ENCODE measurements around the gene DDX39A.

The DDX39A gene

DNA sequence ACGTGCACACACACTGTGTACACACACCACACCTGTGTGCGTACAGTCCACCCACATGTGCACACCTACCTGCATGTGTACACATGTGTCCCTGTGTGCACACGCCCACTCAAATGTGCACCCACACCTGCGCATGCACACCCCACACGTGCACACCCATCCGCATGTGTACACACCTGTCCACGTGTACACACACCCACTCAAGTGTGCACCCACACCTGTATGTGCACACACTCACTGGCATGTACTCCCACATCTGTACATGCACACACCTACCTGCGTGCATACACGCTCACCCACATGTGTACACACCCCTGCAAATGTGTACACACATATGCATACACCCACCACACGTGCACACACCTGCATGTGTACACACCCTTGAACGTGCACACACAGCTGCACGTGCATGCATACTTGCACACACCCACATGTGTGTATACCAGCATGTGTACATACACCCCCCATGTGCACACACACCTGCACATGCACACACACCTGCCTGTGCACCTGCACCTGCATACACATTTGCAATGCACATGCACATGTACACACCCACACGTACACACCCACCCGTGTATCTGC is 24.6 kb upstream of the DDX39A start:
- DNase-seq, result no peak
- Mint-ChIP-seq H3K4me1 (peaks cover 24% of the 10 kb centered on the region), H3K9me3 (no peaks in the 10 kb centered on the region), H3K36me3 (ENCODE audit: low read depth) (peaks cover 50% of the 10 kb centered on the region), H3K4me3 (no peak overlapping the region), H3K27me3 (ENCODE audit: low read depth, poor library complexity) (no peaks in the 10 kb centered on the region), H3K27ac (no peak overlapping the region)
- TF ChIP-seq, protein P1, sequence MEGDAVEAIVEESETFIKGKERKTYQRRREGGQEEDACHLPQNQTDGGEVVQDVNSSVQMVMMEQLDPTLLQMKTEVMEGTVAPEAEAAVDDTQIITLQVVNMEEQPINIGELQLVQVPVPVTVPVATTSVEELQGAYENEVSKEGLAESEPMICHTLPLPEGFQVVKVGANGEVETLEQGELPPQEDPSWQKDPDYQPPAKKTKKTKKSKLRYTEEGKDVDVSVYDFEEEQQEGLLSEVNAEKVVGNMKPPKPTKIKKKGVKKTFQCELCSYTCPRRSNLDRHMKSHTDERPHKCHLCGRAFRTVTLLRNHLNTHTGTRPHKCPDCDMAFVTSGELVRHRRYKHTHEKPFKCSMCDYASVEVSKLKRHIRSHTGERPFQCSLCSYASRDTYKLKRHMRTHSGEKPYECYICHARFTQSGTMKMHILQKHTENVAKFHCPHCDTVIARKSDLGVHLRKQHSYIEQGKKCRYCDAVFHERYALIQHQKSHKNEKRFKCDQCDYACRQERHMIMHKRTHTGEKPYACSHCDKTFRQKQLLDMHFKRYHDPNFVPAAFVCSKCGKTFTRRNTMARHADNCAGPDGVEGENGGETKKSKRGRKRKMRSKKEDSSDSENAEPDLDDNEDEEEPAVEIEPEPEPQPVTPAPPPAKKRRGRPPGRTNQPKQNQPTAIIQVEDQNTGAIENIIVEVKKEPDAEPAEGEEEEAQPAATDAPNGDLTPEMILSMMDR (IDR thresholded peaks at IDR 0.05), result no peak

DNA sequence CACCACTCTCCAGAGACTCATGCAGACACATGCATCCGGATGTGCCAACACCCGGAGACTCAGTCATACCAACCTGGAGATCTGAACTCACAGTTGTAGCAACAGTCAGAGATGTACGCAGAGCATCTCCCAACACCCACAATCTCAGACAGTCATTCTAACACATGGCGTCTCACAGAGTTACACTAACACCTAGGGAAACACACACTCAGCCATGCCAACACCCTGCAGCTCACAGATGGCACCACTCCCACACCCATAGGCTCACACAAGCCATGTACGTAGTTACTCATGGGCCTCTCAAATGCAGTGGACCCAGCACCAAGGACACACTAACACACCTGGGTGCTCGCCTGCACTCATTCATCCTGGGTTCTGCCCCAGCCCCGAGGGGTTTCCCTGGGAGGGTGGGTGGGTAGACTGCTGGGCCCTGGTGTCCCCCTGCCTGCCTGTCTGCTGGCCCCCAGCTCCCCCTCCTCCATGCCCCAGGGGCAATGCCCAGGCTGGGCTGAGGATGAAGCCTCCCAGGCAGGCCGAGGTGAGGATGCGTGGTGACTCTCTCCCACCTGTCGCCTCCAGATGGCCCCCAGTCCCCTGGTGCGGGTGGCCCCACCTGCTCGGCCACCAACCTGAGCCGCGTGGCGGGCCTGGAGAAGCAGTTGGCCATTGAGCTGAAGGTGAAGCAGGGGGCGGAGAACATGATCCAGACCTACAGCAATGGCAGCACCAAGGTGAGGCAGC is 23.9 kb upstream of the DDX39A start:
- no peak for DNase-seq
- H3K4me1 Mint-ChIP-seq, result peaks cover 30% of the 10 kb centered on the region
- no peak overlapping the region for H3K4me3 Mint-ChIP-seq
- no peak overlapping the region for H3K27ac Mint-ChIP-seq
- H3K36me3 Mint-ChIP-seq (ENCODE audit: low read depth), result peaks cover 44% of the 10 kb centered on the region
- no peaks in the 10 kb centered on the region for H3K9me3 Mint-ChIP-seq
- TF ChIP-seq, protein P1 (IDR thresholded peaks at IDR 0.05), result no peak
- H3K27me3 Mint-ChIP-seq (ENCODE audit: low read depth, poor library complexity), result no peaks in the 10 kb centered on the region

DNA sequence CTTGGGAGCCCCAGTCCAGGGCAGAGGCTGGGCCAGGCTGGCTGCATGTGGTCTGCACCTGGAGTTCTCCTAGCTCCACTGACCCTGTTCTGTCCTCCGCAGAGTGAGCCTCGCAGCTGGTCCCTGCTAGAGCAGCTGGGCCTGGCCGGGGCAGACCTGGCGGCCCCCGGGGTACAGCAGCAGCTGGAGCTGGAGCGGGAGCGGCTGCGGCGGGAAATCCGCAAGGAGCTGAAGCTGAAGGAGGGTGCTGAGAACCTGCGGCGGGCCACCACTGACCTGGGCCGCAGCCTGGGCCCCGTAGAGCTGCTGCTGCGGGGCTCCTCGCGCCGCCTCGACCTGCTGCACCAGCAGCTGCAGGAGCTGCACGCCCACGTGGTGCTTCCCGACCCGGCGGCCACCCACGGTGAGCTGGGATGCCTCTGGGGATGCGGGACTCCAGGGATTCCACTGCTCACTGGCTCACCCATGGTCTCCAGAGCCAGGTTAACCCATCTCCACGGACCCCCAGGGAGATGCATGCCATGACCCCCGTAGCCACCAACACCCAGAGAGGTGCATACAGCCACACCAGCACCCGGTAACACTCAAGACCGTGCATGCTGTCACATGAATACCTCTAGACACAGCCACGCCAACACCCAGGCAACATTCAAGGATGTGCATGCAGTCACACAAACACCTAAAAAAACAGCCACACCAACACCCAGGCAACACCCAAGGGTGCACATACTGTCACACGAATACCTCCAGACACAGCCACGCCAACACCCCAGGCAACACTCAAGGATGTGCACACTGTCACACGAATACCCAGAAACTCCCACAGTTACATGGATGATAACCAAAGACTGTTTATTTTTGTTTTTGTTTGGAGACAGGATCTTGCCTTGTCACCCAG is 22.1 kb upstream of the DDX39A start:
- Mint-ChIP-seq H3K27me3 (ENCODE audit: low read depth, poor library complexity) (no peaks in the 10 kb centered on the region), H3K4me1 (peaks cover 33% of the 10 kb centered on the region), H3K36me3 (ENCODE audit: low read depth) (peaks cover 32% of the 10 kb centered on the region), H3K4me3 (no peak overlapping the region), H3K9me3 (no peaks in the 10 kb centered on the region), H3K27ac (peak overlapping the region; percentile 47)
- TF ChIP-seq, protein P1 (IDR thresholded peaks at IDR 0.05), result no peak
- DNase-seq, result no peak

DNA sequence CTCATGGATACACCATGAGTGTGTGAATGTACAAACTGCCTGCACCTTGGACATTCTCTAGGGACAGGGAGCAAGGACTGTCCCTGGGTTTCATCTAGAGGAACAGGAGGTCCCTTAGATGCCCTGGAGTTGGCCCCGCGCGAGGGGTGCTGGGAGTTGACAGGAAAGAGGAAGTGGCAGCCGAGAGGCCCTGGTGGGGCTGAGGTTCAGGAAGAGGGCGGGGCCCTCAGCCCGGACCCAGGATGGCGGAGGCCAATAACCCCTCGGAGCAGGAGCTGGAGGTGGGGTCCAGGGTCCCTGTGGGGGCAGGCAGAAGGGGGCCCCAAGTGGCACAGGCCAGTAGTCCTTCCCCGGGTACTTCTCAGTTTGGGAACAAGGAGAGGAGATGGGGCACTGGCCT is 20.9 kb upstream of the DDX39A start:
- Mint-ChIP-seq H3K36me3 (ENCODE audit: low read depth) (peaks cover 26% of the 10 kb centered on the region), H3K9me3 (no peaks in the 10 kb centered on the region), H3K27me3 (ENCODE audit: low read depth, poor library complexity) (no peaks in the 10 kb centered on the region), H3K4me1 (peaks cover 38% of the 10 kb centered on the region), H3K27ac (peak overlapping the region; percentile 54), H3K4me3 (no peak overlapping the region)
- TF ChIP-seq, protein P1 (IDR thresholded peaks at IDR 0.05), result no peak
- no peak for DNase-seq

DNA sequence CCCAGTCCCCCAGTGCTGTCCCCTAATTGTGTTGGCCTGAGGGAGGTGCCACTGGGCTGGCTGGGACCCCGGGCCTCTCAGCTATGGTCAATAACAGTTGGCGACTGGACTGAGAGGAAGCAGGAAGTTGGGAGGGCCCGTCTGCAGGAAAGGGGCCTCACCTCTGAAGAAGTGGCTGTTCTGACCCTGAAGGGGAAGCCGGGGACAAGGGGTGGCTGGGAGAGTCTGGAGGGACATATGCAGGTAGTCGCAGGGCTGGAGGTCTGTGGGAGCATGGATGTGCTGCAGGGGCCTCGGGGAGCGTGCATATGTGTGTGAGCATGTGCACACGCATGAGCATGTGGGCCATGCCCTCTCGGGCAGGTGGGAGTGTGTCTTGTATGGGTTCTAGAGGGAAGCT is 19.9 kb upstream of the DDX39A start:
- H3K36me3 Mint-ChIP-seq (ENCODE audit: low read depth), result peaks cover 18% of the 10 kb centered on the region
- no peak for DNase-seq
- H3K27me3 Mint-ChIP-seq (ENCODE audit: low read depth, poor library complexity), result no peaks in the 10 kb centered on the region
- peaks cover 49% of the 10 kb centered on the region for H3K4me1 Mint-ChIP-seq
- TF ChIP-seq, protein P1 (IDR thresholded peaks at IDR 0.05), result no peak
- no peaks in the 10 kb centered on the region for H3K9me3 Mint-ChIP-seq
- H3K4me3 Mint-ChIP-seq, result no peak overlapping the region
- peak overlapping the region; percentile 55 for H3K27ac Mint-ChIP-seq

All from nephron progenitor cell (in vitro differentiated cells).